GM23338 (cell line): ENCODE results near the gene ZNF526. TPM values are rescaled to one million over a fixed set of nuclear protein-coding genes. Genes with fewer than 3 reads are reported as not detected.

ENCODE experiments used
- ATAC-seq: fragments of 200-7000 bp; cut with Tn5 transposase; 3 replicates; pipeline ENCODE4 v1.9.1; 2020
- DNase-seq: peaks from one replicate; pipeline ENCODE4 v3.0.0-alpha.2; 2015; ENCODE audit warnings: low spot score
- H2AFZ ChIP-seq: fragments of 200-600 bp; sonication (generic); 2 replicates; pipeline ENCODE4 v1.8.0; 2016; ENCODE audit warnings: antibody characterized with exemption, mild to moderate bottlenecking, moderate library complexity
- H3F3A ChIP-seq: fragments of 200-600 bp; sonication (generic); replicated peaks from 2 replicates; pipeline ENCODE4 v1.8.0; 2017; ENCODE audit warnings: antibody characterized with exemption, mixed run types, low read depth
- H3K27ac ChIP-seq: fragments of 200-600 bp; sonication (generic); 2 replicates; pipeline ENCODE4 v1.6.1; 2016; ENCODE audit warnings: low read depth
- H3K27me3 ChIP-seq: fragments of 200-600 bp; sonication (generic); 2 replicates; pipeline ENCODE4 v1.8.0; 2016; ENCODE audit warnings: mild to moderate bottlenecking, mixed run types, moderate library complexity; ENCODE audit not compliant: insufficient read depth
- H3K36me3 ChIP-seq: fragments of 200-600 bp; sonication (generic); 2 replicates; pipeline ENCODE4 v1.8.0; 2016; ENCODE audit warnings: mild to moderate bottlenecking; ENCODE audit not compliant: insufficient read depth
- H3K4me1 ChIP-seq: fragments of 200-600 bp; sonication (generic); 2 replicates; pipeline ENCODE4 v1.8.0; 2016; ENCODE audit warnings: mild to moderate bottlenecking, moderate library complexity; ENCODE audit not compliant: insufficient read depth
- H3K4me2 ChIP-seq: fragments of 200-600 bp; sonication (generic); 2 replicates; pipeline ENCODE4 v1.7.1; 2017; ENCODE audit warnings: mixed run types
- H3K4me3 ChIP-seq: fragments of 200-600 bp; sonication (generic); 2 replicates; pipeline ENCODE4 v1.6.1; 2016; ENCODE audit warnings: mixed run types
- H3K79me2 ChIP-seq: fragments of 200-600 bp; sonication (generic); replicated peaks from 2 replicates; pipeline ENCODE4 v1.8.0; 2017; ENCODE audit warnings: mild to moderate bottlenecking; ENCODE audit not compliant: insufficient read depth
- H3K9me2 ChIP-seq: fragments of 200-600 bp; sonication (generic); 2 replicates; pipeline ENCODE4 v1.8.0; 2017; ENCODE audit not compliant: insufficient read depth
- H4K20me1 ChIP-seq: fragments of 200-600 bp; sonication (generic); replicated peaks from 2 replicates; pipeline ENCODE4 v1.8.0; 2017; ENCODE audit warnings: mild to moderate bottlenecking; ENCODE audit not compliant: insufficient read depth
- H3K27ac Mint-ChIP-seq: 2 replicates; pipeline ENCODE4 v1.8.0; 2020; ENCODE audit warnings: inconsistent platforms, mild to moderate bottlenecking, moderate library complexity, mixed read lengths
- H3K27me3 Mint-ChIP-seq: 3 replicates; pipeline ENCODE4 v1.8.0; 2022; ENCODE audit warnings: low read depth, mild to moderate bottlenecking, moderate library complexity, mixed read lengths, inconsistent platforms; ENCODE audit not compliant: insufficient read depth, poor library complexity
- H3K36me3 Mint-ChIP-seq: 3 replicates; pipeline ENCODE4 v1.8.0; 2021; ENCODE audit warnings: low read depth, mild to moderate bottlenecking, inconsistent platforms, moderate library complexity, mixed read lengths
- H3K4me1 Mint-ChIP-seq: 3 replicates; pipeline ENCODE4 v1.8.0; 2020; ENCODE audit warnings: mild to moderate bottlenecking, inconsistent platforms, mixed read lengths
- H3K4me3 Mint-ChIP-seq: 3 replicates; pipeline ENCODE4 v1.8.0; 2021; ENCODE audit warnings: moderate library complexity, mild to moderate bottlenecking, inconsistent platforms, mixed read lengths
- H3K9me3 Mint-ChIP-seq: 3 replicates; pipeline ENCODE4 v1.8.0; 2020; ENCODE audit warnings: moderate library complexity, mild to moderate bottlenecking, inconsistent platforms, mixed read lengths
- EZH2 ChIP-seq: fragments of 200-600 bp; sonication (generic); IDR thresholded peaks from one replicate; pipeline ENCODE4 v1.8.0; 2017; ENCODE audit warnings: antibody characterized with exemption, mild to moderate bottlenecking, low read depth; ENCODE audit not compliant: unreplicated experiment
- NANOG ChIP-seq: IDR thresholded peaks from 2 replicates; pipeline ENCODE4 v1.6.1; 2016; ENCODE audit warnings: antibody characterized with exemption, borderline replicate concordance
- STAT1 ChIP-seq: IDR thresholded peaks from one replicate; pipeline ENCODE4 v1.6.1; 2016; ENCODE audit warnings: antibody characterized with exemption; ENCODE audit not compliant: unreplicated experiment
- ZNF114 ChIP-seq: fragments of 250-450 bp; sonication (Bioruptor Pico); IDR thresholded peaks from 2 replicates; pipeline ENCODE4 v1.5.0; 2020; ENCODE audit warnings: mild to moderate bottlenecking, moderate library complexity
- polyA plus RNA-seq: library from polyadenylated mRNA; unstranded; fragments of >200 nt; fragmentation: Nextera tagmentation; extraction: Ambion mirVana; gene quantifications from 2 replicates; pipeline ENCODE4 v1.2.1, GENCODE V29; 2016
- total RNA-seq: library from RNA; depleted of rRNA; stranded (reverse); fragments of >200 nt; shearing (Covaris generic); gene quantifications from 2 replicates; pipeline ENCODE4 v1.2.3, GENCODE V29; 2014
- TF ChIP-seq, protein P1 (sequence below), 2 experiments: fragments of 200-600 bp in 1 of 2; sonication (generic) in 1 of 2; conservative IDR thresholded peaks; 2 replicates each; pipeline versions ENCODE4 v1.5.1 to v1.6.1; 2016 to 2017; ENCODE audit warnings: antibody characterized with exemption in 2 of 2, low read depth in 2 of 2, mild to moderate bottlenecking in 2 of 2, moderate library complexity in 1 of 2
- TF ChIP-seq, protein P2 (sequence below): fragments of 250-450 bp; sonication (Bioruptor Pico); IDR thresholded peaks from 2 replicates; pipeline ENCODE4 v1.5.0; 2020; ENCODE audit warnings: mild to moderate bottlenecking, moderate library complexity
- TF ChIP-seq, protein P3 (sequence below): IDR thresholded peaks from 2 replicates; pipeline ENCODE4 v1.6.1; 2016; ENCODE audit warnings: antibody characterized with exemption

The ZNF526 gene
- total and polyA plus RNA-seq, 2 experiments from 2014 or later = 4.7 to 13.3 TPM

DNA sequence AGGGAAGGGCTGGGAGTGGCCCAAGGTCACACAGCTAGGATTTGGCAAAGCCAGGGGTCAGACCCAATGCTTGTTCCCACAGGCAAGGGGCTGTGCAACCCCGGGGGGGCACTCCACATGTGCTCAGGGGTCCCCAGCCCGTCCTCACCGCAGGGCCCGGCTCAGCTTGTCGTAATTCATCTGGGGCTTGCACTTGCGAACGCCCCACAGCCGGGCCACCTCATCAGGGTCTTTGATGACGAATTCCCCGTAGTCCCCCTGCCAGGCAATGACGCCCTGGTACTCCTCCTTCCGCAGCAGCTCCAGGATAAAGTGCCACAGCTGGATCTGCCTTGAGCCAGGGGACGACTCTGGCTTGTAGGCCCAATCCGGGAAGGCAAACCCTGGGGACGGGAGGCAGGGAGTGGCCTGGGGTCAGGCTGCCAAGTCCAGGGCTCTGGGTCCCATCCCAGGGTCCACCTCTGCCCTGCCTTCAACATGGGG, 30.1 kb downstream of the ZNF526 start (continued):
- TF ChIP-seq NANOG (no peak), EZH2 (no peak), ZNF114 (CRISPR knock-in tag) (no peak)
- TF ChIP-seq, protein P1, sequence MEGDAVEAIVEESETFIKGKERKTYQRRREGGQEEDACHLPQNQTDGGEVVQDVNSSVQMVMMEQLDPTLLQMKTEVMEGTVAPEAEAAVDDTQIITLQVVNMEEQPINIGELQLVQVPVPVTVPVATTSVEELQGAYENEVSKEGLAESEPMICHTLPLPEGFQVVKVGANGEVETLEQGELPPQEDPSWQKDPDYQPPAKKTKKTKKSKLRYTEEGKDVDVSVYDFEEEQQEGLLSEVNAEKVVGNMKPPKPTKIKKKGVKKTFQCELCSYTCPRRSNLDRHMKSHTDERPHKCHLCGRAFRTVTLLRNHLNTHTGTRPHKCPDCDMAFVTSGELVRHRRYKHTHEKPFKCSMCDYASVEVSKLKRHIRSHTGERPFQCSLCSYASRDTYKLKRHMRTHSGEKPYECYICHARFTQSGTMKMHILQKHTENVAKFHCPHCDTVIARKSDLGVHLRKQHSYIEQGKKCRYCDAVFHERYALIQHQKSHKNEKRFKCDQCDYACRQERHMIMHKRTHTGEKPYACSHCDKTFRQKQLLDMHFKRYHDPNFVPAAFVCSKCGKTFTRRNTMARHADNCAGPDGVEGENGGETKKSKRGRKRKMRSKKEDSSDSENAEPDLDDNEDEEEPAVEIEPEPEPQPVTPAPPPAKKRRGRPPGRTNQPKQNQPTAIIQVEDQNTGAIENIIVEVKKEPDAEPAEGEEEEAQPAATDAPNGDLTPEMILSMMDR (conservative IDR thresholded peaks at IDR 0.05; ENCODE audit: low read depth in 2 of 2) = no peak

DNA sequence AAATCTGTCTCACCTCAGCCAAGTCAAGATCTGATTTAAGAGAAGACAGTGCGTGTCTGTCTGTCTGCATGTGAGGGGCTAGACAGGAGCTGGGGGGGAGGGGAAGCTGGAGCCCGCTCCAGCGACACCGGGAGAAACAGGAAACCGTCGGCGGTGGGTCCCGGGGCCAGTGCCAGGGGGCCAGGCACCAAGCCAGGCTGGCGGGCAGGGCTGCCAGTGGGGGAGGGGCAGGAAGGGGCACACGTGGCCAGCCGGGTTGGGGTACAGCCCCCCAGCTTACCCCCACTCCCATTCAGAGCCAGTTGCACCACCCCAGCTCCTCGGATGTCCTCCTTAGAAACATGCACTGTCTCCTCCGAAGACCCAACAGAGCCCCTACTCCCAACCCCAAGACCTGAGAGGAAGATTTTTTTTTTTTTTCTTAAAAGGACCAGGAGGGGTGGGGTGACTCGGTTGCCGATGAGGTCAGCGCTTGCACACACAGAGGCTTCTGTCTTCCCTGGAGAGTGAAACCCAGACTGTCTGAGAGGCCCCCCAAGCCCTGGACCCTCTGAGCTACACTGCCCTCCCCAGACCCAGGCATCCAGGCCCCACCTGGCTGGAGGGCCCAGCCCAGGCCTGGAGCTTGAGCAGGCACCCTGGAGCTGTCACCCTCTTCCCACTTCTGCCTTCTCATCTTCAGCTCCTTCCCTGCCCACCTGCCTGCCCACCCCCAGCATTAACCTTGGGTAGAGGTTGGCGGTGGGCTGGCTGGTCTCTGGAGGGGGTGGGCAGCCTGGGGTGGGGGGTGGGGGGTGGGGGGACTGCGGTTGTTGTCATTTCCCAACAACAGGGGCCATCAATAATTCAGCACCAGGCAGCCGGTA, 30.8 kb downstream of the ZNF526 start:
- peaks cover 10% of the 10 kb centered on the region; the same call in 2 of the 3 replicates for H3K36me3 Mint-ChIP-seq
- Histone ChIP-seq H2AFZ (no peak overlapping the region), H3K79me2 (peaks cover 38% of the 10 kb centered on the region), H3K4me2 (peak overlapping the region; percentile 55; the same call in 1 of the 2 replicates), H3K36me3 (no peaks in the 10 kb centered on the region), H3F3A (peaks cover 18% of the 10 kb centered on the region), H3K4me3 (no peak overlapping the region), H4K20me1 (no peaks in the 10 kb centered on the region; the same call in 1 of the 2 replicates), H3K4me1 (peaks cover 33% of the 10 kb centered on the region), H3K9me2 (no peaks in the 10 kb centered on the region), H3K27me3 (no peaks in the 10 kb centered on the region), H3K27ac (no peak overlapping the region)
- no peaks in the 10 kb centered on the region; the same call in 2 of the 3 replicates for H3K9me3 Mint-ChIP-seq
- ATAC-seq (no peak), DNase-seq (no peak)
- peaks cover 24% of the 10 kb centered on the region for H3K27me3 Mint-ChIP-seq
- H3K27ac Mint-ChIP-seq = 0 out of 2 replicates have a peak overlapping the region, but pooled peaks have one; percentile 62
- H3K4me3 Mint-ChIP-seq = 0 out of 3 replicates have a peak overlapping the region, but pooled peaks have one; percentile 16
- H3K4me1 Mint-ChIP-seq = peaks cover 38% of the 10 kb centered on the region
- TF ChIP-seq, protein P2, sequence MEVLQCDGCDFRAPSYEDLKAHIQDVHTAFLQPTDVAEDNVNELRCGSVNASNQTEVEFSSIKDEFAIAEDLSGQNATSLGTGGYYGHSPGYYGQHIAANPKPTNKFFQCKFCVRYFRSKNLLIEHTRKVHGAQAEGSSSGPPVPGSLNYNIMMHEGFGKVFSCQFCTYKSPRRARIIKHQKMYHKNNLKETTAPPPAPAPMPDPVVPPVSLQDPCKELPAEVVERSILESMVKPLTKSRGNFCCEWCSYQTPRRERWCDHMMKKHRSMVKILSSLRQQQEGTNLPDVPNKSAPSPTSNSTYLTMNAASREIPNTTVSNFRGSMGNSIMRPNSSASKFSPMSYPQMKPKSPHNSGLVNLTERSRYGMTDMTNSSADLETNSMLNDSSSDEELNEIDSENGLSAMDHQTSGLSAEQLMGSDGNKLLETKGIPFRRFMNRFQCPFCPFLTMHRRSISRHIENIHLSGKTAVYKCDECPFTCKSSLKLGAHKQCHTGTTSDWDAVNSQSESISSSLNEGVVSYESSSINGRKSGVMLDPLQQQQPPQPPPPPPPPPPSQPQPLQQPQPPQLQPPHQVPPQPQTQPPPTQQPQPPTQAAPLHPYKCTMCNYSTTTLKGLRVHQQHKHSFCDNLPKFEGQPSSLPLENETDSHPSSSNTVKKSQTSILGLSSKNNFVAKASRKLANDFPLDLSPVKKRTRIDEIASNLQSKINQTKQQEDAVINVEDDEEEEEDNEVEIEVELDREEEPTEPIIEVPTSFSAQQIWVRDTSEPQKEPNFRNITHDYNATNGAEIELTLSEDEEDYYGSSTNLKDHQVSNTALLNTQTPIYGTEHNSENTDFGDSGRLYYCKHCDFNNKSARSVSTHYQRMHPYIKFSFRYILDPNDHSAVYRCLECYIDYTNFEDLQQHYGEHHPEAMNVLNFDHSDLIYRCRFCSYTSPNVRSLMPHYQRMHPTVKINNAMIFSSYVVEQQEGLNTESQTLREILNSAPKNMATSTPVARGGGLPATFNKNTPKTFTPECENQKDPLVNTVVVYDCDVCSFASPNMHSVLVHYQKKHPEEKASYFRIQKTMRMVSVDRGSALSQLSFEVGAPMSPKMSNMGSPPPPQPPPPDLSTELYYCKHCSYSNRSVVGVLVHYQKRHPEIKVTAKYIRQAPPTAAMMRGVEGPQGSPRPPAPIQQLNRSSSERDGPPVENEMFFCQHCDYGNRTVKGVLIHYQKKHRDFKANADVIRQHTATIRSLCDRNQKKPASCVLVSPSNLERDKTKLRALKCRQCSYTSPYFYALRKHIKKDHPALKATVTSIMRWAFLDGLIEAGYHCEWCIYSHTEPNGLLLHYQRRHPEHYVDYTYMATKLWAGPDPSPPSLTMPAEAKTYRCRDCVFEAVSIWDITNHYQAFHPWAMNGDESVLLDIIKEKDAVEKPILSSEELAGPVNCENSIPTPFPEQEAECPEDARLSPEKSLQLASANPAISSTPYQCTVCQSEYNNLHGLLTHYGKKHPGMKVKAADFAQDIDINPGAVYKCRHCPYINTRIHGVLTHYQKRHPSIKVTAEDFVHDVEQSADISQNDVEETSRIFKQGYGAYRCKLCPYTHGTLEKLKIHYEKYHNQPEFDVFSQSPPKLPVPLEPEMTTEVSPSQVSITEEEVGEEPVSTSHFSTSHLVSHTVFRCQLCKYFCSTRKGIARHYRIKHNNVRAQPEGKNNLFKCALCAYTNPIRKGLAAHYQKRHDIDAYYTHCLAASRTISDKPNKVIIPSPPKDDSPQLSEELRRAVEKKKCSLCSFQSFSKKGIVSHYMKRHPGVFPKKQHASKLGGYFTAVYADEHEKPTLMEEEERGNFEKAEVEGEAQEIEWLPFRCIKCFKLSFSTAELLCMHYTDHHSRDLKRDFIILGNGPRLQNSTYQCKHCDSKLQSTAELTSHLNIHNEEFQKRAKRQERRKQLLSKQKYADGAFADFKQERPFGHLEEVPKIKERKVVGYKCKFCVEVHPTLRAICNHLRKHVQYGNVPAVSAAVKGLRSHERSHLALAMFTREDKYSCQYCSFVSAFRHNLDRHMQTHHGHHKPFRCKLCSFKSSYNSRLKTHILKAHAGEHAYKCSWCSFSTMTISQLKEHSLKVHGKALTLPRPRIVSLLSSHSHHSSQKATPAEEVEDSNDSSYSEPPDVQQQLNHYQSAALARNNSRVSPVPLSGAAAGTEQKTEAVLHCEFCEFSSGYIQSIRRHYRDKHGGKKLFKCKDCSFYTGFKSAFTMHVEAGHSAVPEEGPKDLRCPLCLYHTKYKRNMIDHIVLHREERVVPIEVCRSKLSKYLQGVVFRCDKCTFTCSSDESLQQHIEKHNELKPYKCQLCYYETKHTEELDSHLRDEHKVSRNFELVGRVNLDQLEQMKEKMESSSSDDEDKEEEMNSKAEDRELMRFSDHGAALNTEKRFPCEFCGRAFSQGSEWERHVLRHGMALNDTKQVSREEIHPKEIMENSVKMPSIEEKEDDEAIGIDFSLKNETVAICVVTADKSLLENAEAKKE (CRISPR knock-in tag) = no peak
- TF ChIP-seq, protein P3, sequence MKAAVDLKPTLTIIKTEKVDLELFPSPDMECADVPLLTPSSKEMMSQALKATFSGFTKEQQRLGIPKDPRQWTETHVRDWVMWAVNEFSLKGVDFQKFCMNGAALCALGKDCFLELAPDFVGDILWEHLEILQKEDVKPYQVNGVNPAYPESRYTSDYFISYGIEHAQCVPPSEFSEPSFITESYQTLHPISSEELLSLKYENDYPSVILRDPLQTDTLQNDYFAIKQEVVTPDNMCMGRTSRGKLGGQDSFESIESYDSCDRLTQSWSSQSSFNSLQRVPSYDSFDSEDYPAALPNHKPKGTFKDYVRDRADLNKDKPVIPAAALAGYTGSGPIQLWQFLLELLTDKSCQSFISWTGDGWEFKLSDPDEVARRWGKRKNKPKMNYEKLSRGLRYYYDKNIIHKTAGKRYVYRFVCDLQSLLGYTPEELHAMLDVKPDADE = no peak
- TF ChIP-seq, protein P1 (conservative IDR thresholded peaks at IDR 0.05; ENCODE audit: low read depth in 2 of 2) = no peak
- TF ChIP-seq EZH2 (no peak), STAT1 (no peak)
